Mesendoderm (in vitro differentiated cells): ENCODE measurements around the gene TSEN2.

Experiments used
- DNase-seq: peaks from one replicate; pipeline ENCODE4 v3.0.0; 2013
- H2AK5ac ChIP-seq: 2 replicates; pipeline ENCODE4 v1.6.1; 2013; ENCODE audit warnings: low read length, inconsistent platforms
- H2BK120ac ChIP-seq: 2 replicates; pipeline ENCODE4 v1.6.1; 2013; ENCODE audit warnings: low read depth, mild to moderate bottlenecking, low read length, moderate library complexity, mixed read lengths
- H2BK15ac ChIP-seq: replicated peaks from 2 replicates; pipeline ENCODE4 v1.6.1; 2013; ENCODE audit warnings: low read depth, mild to moderate bottlenecking, moderate library complexity
- H2BK5ac ChIP-seq: 2 replicates; pipeline ENCODE4 v1.6.1; 2013; ENCODE audit warnings: low read length, inconsistent platforms
- H3K18ac ChIP-seq: 2 replicates; pipeline ENCODE4 v1.6.1; 2013; ENCODE audit warnings: mild to moderate bottlenecking, low read length, mixed read lengths
- H3K23ac ChIP-seq: one replicate; pipeline ENCODE4 v1.6.1; 2013; ENCODE audit warnings: low read length
- H3K27ac ChIP-seq: 2 replicates; pipeline ENCODE4 v1.5.1; 2013; ENCODE audit warnings: low read depth, mild to moderate bottlenecking, inconsistent platforms, low read length, moderate library complexity
- H3K27me3 ChIP-seq: 2 replicates; pipeline ENCODE4 v1.6.1; 2013; ENCODE audit warnings: low read length, control low read depth, mild to moderate bottlenecking, inconsistent platforms; ENCODE audit not compliant: insufficient read depth, poor library complexity
- H3K36me3 ChIP-seq: 2 replicates; pipeline ENCODE4 v1.6.1; 2013; ENCODE audit warnings: low read length, inconsistent platforms; ENCODE audit not compliant: control insufficient read depth, insufficient read depth
- H3K4ac ChIP-seq: one replicate; pipeline ENCODE4 v1.6.1; 2013; ENCODE audit warnings: low read depth, mild to moderate bottlenecking, low read length, moderate library complexity
- H3K4me1 ChIP-seq: 2 replicates; pipeline ENCODE4 v1.6.1; 2013; ENCODE audit warnings: low read depth, low read length, inconsistent platforms; ENCODE audit not compliant: control insufficient read depth
- H3K4me2 ChIP-seq: 2 replicates; pipeline ENCODE4 v1.6.1; 2013; ENCODE audit warnings: low read length
- H3K4me3 ChIP-seq: 2 replicates; pipeline ENCODE4 v1.5.1; 2013; ENCODE audit warnings: mild to moderate bottlenecking, low read length
- H3K56ac ChIP-seq: one replicate; pipeline ENCODE4 v1.6.1; 2013; ENCODE audit warnings: low read length
- H3K79me1 ChIP-seq: 2 replicates; pipeline ENCODE4 v1.6.1; 2013; ENCODE audit warnings: low read length, inconsistent platforms
- H3K79me2 ChIP-seq: 2 replicates; pipeline ENCODE4 v1.6.1; 2013; ENCODE audit warnings: mild to moderate bottlenecking, low read length; ENCODE audit not compliant: control insufficient read depth, insufficient read depth
- H3K9ac ChIP-seq: 2 replicates; pipeline ENCODE4 v1.6.1; 2013; ENCODE audit warnings: low read length, inconsistent platforms
- H4K5ac ChIP-seq: one replicate; pipeline ENCODE4 v1.6.1; 2013; ENCODE audit warnings: low read length
- H4K8ac ChIP-seq: one replicate; pipeline ENCODE4 v1.6.1; 2013; ENCODE audit warnings: low read depth, mild to moderate bottlenecking, control low read depth, low read length, moderate library complexity
- WGBS: extraction: QIAGEN DNeasy Blood & Tissue Kit; methylation state at CpG from one replicate; pipeline ENCODE4 v1.1.7; 2013; ENCODE audit warnings: low lambda C conversion rate, missing lambda C conversion rate; ENCODE audit not compliant: insufficient coverage; ENCODE audit errors: extremely low coverage; 5-methylcytosine and 5-hydroxymethylcytosine counted together

Gene TSEN2

DNA sequence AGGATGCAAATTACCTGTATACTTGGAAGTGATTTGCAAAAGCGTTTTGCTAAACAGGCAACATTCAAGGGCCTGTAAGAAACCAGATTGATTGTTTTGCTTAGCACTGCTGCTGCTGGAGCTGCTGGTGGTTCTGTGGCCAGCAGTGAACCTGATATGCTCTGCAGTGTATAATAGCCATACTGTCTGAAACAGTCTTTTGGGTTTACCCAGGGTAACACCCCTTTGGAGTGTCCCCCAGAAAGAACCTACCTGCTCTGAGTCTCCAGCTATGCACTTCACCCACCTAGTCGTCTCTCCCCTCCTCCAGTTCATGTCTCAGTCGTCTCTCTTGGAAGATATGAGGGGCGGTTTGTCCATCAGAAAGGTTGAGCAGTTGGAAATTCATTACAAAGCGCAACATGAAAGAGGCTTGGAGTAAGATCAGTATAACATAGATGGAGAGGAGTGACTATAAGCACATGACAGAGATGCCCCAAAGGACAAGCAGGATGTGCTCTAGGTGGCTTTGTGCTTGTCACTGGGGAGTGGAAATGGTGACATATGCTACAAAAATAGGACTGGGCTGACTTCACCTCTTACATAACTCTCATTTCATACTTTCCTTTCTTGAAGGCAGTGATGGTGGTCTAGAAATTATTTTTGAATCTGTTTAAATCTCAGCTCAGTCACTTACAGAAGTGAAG is 76.4 kb downstream of the TSEN2 start:
- H3K18ac ChIP-seq: no peak overlapping the region
- H3K27ac ChIP-seq: no peak overlapping the region
- no peak overlapping the region for H4K5ac ChIP-seq
- no peak overlapping the region for H3K56ac ChIP-seq
- H2AK5ac ChIP-seq: no peak overlapping the region
- H3K4ac ChIP-seq: no peak overlapping the region
- no peak overlapping the region for H3K23ac ChIP-seq
- no peaks in the 10 kb centered on the region for H3K27me3 ChIP-seq
- DNase-seq: no peak
- no peak overlapping the region for H2BK120ac ChIP-seq
- H4K8ac ChIP-seq: no peak overlapping the region
- no peak overlapping the region for H3K4me2 ChIP-seq
- no peaks in the 10 kb centered on the region for H3K36me3 ChIP-seq
- peaks cover 66% of the 10 kb centered on the region for H3K79me2 ChIP-seq
- H3K9ac ChIP-seq: no peak overlapping the region
- WGBS: no CpG with 5 or more reads among the region's 5 CpGs
- H2BK5ac ChIP-seq: no peak overlapping the region
- no peak overlapping the region for H3K4me3 ChIP-seq
- H2BK15ac ChIP-seq: no peak overlapping the region
- peaks cover 14% of the 10 kb centered on the region for H3K79me1 ChIP-seq
- H3K4me1 ChIP-seq: peaks cover 2% of the 10 kb centered on the region

DNA sequence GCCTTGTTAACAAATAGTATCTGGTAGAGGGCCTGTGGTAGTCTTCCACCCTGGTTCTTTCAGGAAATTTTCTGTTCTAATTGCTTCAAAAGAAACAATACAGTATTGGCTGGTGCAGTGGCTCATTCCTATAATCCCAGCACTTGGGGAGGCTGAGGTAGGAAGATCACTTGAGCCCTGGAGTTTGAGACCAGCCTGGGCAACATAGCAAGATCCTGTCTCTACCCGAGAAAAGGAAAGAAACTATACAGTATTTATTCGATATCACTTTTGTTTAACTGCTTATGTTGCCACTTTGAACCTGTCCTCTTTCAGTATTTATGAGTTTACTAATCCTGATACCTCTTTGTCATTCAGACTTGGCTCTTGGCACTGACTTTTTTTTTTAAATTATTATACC is 77.1 kb downstream of the TSEN2 start:
- no peaks in the 10 kb centered on the region for H3K27me3 ChIP-seq

DNA sequence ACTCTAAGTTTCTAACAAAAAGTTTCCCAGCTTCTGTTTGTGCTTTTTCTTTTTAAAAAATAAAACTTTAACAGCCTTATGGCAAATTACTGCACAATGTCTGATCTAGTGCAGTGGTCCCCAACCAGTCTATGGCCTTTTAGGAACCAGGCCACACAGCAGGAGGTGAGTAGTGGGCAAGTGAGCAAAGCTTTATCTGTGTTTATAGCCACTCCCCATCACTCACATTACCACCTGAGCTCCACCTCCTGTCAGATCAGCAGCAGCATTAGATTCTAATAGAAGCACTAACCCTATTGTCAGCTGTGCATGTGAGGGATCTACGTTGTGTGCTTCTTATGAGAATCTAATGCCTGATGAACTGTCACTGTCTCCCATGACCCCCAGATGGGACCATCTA is 78.2 kb downstream of the TSEN2 start:
- H3K36me3 ChIP-seq: no peaks in the 10 kb centered on the region
- H2BK120ac ChIP-seq: no peak overlapping the region
- H2BK15ac ChIP-seq: no peak overlapping the region
- no peak overlapping the region for H2AK5ac ChIP-seq
- DNase-seq: no peak
- H3K4ac ChIP-seq: no peak overlapping the region
- no peak overlapping the region for H2BK5ac ChIP-seq
- H3K4me2 ChIP-seq: no peak overlapping the region
- H4K8ac ChIP-seq: no peak overlapping the region
- peaks cover 2% of the 10 kb centered on the region for H3K4me1 ChIP-seq
- H3K4me3 ChIP-seq: no peak overlapping the region
- no peak overlapping the region for H3K9ac ChIP-seq
- H3K27me3 ChIP-seq: no peaks in the 10 kb centered on the region
- no peak overlapping the region for H3K23ac ChIP-seq
- H3K27ac ChIP-seq: no peak overlapping the region
- H3K79me2 ChIP-seq: peaks cover 72% of the 10 kb centered on the region
- H4K5ac ChIP-seq: no peak overlapping the region
- peaks cover 18% of the 10 kb centered on the region for H3K79me1 ChIP-seq
- no CpG with 5 or more reads among the region's 1 CpG for WGBS
- H3K18ac ChIP-seq: no peak overlapping the region
- no peak overlapping the region for H3K56ac ChIP-seq

More for the DNA sequence above, 77.1 kb downstream of the TSEN2 start:
- DNase-seq: no peak
- no peak overlapping the region for H3K4me2 ChIP-seq
- no peak overlapping the region for H3K56ac ChIP-seq
- no CpG with 5 or more reads among the region's 2 CpGs for WGBS
- H3K23ac ChIP-seq: no peak overlapping the region
- H2BK5ac ChIP-seq: no peak overlapping the region
- H2AK5ac ChIP-seq: no peak overlapping the region
- no peak overlapping the region for H3K4ac ChIP-seq
- H3K9ac ChIP-seq: no peak overlapping the region
- H4K8ac ChIP-seq: no peak overlapping the region
- H4K5ac ChIP-seq: no peak overlapping the region
- H3K27ac ChIP-seq: no peak overlapping the region
- H2BK15ac ChIP-seq: no peak overlapping the region
- H3K4me1 ChIP-seq: peaks cover 2% of the 10 kb centered on the region
- H3K4me3 ChIP-seq: no peak overlapping the region
- no peak overlapping the region for H2BK120ac ChIP-seq
- H3K79me2 ChIP-seq: peaks cover 71% of the 10 kb centered on the region
- peaks cover 18% of the 10 kb centered on the region for H3K79me1 ChIP-seq
- H3K18ac ChIP-seq: no peak overlapping the region
- no peaks in the 10 kb centered on the region for H3K36me3 ChIP-seq

DNA sequence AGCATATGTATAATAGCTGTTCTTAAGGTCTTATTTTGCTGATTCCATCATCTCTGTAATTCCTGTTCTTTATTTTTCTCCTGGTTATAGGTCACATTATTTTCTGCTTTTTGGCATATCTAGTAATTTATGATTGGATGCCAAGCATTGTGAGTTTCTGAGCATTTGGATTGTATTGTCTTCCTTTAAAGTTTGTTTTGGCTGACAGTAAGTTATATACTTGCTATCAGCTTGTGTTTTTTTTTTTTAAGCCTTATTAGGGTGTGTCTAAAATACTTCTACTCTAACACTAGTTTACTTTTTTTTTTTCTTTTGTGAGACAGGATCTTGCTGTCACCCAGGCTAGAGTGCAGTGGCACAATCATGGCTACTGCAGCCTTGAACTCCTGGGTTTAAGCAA is 82.7 kb downstream of the TSEN2 start:
- Histone ChIP-seq H3K79me1 (peaks cover 14% of the 10 kb centered on the region), H4K8ac (no peak overlapping the region), H3K79me2 (peaks cover 33% of the 10 kb centered on the region), H2BK120ac (no peak overlapping the region), H3K18ac (no peak overlapping the region), H3K9ac (no peak overlapping the region), H2BK5ac (no peak overlapping the region), H3K4me2 (no peak overlapping the region), H3K27me3 (no peaks in the 10 kb centered on the region), H3K23ac (no peak overlapping the region), H3K36me3 (peaks cover 4% of the 10 kb centered on the region), H3K4me3 (no peak overlapping the region), H2BK15ac (no peak overlapping the region), H3K56ac (no peak overlapping the region), H4K5ac (no peak overlapping the region), H3K27ac (no peak overlapping the region), H3K4ac (no peak overlapping the region), H2AK5ac (no peak overlapping the region), H3K4me1 (no peaks in the 10 kb centered on the region)
- DNase-seq: no peak

DNA sequence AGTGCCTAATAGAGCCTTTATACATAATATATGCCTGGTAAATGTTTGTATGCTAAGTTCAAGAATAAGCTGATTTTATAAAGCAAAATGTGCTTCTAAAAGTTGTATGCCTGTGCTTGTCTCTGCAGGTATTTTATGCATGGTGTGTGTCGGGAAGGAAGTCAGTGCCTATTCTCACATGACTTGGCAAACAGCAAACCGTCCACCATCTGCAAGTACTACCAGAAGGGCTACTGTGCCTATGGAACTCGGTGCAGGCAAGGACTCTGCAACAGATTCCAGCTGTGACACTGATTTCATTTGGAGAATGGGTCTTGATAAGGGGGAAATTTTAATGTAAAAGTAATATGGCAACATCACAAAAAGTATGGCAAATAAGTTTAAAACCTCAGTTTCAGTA is 84.5 kb downstream of the TSEN2 start:
- H3K4me3 ChIP-seq: no peak overlapping the region
- H3K9ac ChIP-seq: no peak overlapping the region

DNA sequence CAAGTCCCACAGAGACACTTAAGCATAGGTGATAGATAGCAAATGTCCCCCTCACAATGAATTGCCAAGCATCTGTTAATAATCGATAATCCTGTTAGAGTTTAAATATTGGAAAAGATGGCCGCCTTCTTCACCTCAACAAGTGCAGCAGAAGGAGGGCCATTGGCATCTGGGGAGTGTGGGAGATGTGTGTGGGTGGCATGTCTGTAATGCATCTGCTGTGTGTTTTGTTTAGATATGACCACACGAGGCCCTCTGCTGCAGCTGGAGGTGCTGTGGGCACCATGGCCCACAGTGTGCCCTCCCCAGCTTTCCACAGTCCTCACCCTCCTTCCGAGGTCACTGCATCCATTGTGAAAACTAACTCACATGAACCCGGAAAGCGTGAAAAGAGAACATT is 85.6 kb downstream of the TSEN2 start:
- Histone ChIP-seq H3K36me3 (peaks cover 10% of the 10 kb centered on the region), H2BK5ac (no peak overlapping the region), H2BK120ac (no peak overlapping the region), H3K4me1 (no peaks in the 10 kb centered on the region), H3K4me2 (no peak overlapping the region), H4K5ac (no peak overlapping the region), H4K8ac (no peak overlapping the region), H3K27ac (no peak overlapping the region), H3K27me3 (no peaks in the 10 kb centered on the region), H2AK5ac (no peak overlapping the region), H3K18ac (no peak overlapping the region), H3K4ac (no peak overlapping the region), H3K79me2 (peaks cover 17% of the 10 kb centered on the region), H3K9ac (no peak overlapping the region), H3K4me3 (no peak overlapping the region), H3K23ac (no peak overlapping the region), H2BK15ac (no peak overlapping the region), H3K56ac (no peak overlapping the region), H3K79me1 (peaks cover 9% of the 10 kb centered on the region)
- DNase-seq: no peak
- no CpG with 5 or more reads among the region's 6 CpGs for WGBS

More for the DNA sequence above, 84.5 kb downstream of the TSEN2 start:
- no peak overlapping the region for H2AK5ac ChIP-seq
- H3K23ac ChIP-seq: no peak overlapping the region
- no peak overlapping the region for H3K18ac ChIP-seq
- no CpG with 5 or more reads among the region's 3 CpGs for WGBS
- H3K4me2 ChIP-seq: no peak overlapping the region
- peaks cover 12% of the 10 kb centered on the region for H3K79me1 ChIP-seq
- H2BK15ac ChIP-seq: no peak overlapping the region
- peaks cover 7% of the 10 kb centered on the region for H3K36me3 ChIP-seq
- DNase-seq: no peak
- no peak overlapping the region for H3K27ac ChIP-seq
- no peak overlapping the region for H4K8ac ChIP-seq
- no peak overlapping the region for H4K5ac ChIP-seq
- no peak overlapping the region for H2BK5ac ChIP-seq
- H3K4ac ChIP-seq: no peak overlapping the region
- no peaks in the 10 kb centered on the region for H3K27me3 ChIP-seq
- H3K4me1 ChIP-seq: no peaks in the 10 kb centered on the region
- no peak overlapping the region for H2BK120ac ChIP-seq
- no peak overlapping the region for H3K56ac ChIP-seq
- peaks cover 22% of the 10 kb centered on the region for H3K79me2 ChIP-seq
